Lower leg skin (tissue), 4 donors: ENCODE measurements around the gene FAM234A. TPM values are rescaled to one million over a fixed set of nuclear protein-coding genes. Genes with fewer than 3 reads are reported as not detected.

Experiments used
- DNase-seq, 2 donors: peaks; one replicate each; pipeline ENCODE4 v3.0.0-alpha.2; 2019; ENCODE audit warnings: low spot score in 2 of 2
- H3K4me3 ChIP-seq: fragments of 200-600 bp; sonication (generic); 2 replicates; pipeline ENCODE4 v1.5.1; 2017; ENCODE audit warnings: mild to moderate bottlenecking, low read depth; ENCODE audit not compliant: poor library complexity, severe bottlenecking
- CTCF ChIP-seq, 3 donors: fragments of 450-650 bp; IDR thresholded peaks; one replicate each; pipeline ENCODE4 v1.5.1; 2016; ENCODE audit warnings: antibody characterized with exemption in 3 of 3, mild to moderate bottlenecking in 3 of 3, moderate library complexity in 2 of 3
- POLR2A ChIP-seq, 2 donors: fragments of 450-650 bp; IDR thresholded peaks; one replicate each; pipeline ENCODE4 v1.6.1; 2016 to 2017; ENCODE audit warnings: antibody characterized with exemption in 2 of 2, mild to moderate bottlenecking in 1 of 2, moderate library complexity in 1 of 2
- WGBS, 2 donors: methylation state at CpG; one replicate each; pipeline ENCODE4 v1.1.5; 2018; 5-methylcytosine and 5-hydroxymethylcytosine counted together
- intact Hi-C: fragments of 100-400 bp; cut with DNase I; formaldehyde crosslinking; loops from one replicate; pipeline ENCODE4 v1.15.0; 2023; ENCODE audit warnings: low total_unique reads
- total RNA-seq, 4 donors: library from RNA; depleted of rRNA; stranded (reverse); fragments of >200 nt; gene quantifications; one replicate each; pipeline ENCODE4 v1.1.0, GENCODE V29; 2016

The FAM234A gene
- total RNA-seq, 4 donors from 2014 or later, result 61.4 to 123 (median 110) TPM

DNA sequence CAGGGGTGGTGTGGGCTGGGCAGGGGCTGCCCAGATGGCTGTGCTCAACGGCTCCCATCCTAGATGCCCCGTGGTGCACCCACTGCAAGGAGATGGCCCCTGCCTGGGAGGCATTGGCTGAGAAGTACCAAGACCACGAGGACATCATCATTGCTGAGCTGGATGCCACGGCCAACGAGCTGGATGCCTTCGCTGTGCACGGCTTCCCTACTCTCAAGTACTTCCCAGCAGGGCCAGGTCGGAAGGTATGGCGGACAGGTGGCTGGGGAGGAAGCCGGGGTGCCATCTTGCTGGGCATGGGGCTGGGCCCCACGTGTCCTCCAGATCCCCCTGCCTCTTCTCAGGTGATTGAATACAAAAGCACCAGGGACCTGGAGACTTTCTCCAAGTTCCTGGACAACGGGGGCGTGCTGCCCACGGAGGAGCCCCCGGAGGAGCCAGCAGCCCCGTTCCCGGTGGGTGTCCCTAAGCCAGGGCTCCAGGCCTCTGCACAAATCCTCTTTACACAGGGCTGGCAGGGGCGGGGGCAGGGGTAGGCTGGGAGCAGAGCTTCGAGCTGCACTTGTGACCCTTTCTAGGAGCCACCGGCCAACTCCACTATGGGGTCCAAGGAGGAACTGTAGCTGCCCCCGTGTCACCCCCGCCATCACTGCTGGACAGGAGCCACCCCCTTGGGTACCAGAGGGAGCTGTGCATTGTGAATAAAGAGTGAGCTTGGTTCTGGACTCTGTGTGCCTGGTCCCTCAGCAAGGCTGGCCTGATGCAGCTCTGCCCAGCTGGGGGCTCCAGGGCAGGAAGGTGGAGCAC lies 52.1 kb downstream of the FAM234A start:
- no peak for TF ChIP-seq POLR2A (IDR thresholded peaks at IDR 0.05)
- 90 to 95% methylated on average over 17 to 20 of the region's 22 CpGs for WGBS, 2 donors
- DNase-seq, result no peak
- no peak overlapping the region for H3K4me3 ChIP-seq
- intact Hi-C loops, result no loop called here

DNA sequence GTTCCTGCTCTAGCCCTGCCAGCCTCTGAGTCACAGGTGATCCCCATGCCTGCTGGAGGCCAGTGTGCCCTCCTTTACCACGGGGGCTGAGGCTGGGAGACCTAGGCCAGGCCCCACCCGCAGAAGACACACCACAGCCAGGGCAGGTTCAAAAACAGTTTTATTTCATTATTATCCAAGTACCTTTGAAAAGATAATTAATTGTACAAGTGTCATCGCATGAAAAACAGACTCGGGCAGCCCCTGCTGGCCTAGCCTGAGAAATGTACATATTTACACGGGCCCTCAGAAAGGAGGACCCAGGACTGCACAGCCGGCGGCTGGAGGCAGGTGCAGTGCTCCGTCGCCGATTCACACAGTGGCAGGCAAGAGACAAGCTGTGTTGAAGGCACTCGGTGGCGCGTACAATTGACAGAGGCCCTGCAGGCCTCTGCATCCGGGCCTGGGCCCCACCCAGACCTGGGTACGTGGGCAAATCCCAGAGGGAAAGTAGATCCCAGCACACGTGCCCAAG lies 52.7 kb downstream of the FAM234A start:
- no peak overlapping the region for H3K4me3 ChIP-seq
- DNase-seq, result no peak
- WGBS, 2 donors, result 77 to 78% methylated on average over 15 to 16 of the region's 16 CpGs
- TF ChIP-seq POLR2A (IDR thresholded peaks at IDR 0.05) (no peak), CTCF (IDR thresholded peaks at IDR 0.05) (no peak)
- intact Hi-C loops, result no loop called here

GRCh38 chr16:287981-288920 lies 53.6 kb downstream of the FAM234A start:
- no peak for DNase-seq
- 93 to 96% methylated on average over 29 to 30 of the region's 33 CpGs for WGBS, 2 donors
- no peak overlapping the region for H3K4me3 ChIP-seq
- no peak for TF ChIP-seq POLR2A (IDR thresholded peaks at IDR 0.05)
- no peak for TF ChIP-seq CTCF (IDR thresholded peaks at IDR 0.05)
- intact Hi-C loops, result no loop called here

DNA sequence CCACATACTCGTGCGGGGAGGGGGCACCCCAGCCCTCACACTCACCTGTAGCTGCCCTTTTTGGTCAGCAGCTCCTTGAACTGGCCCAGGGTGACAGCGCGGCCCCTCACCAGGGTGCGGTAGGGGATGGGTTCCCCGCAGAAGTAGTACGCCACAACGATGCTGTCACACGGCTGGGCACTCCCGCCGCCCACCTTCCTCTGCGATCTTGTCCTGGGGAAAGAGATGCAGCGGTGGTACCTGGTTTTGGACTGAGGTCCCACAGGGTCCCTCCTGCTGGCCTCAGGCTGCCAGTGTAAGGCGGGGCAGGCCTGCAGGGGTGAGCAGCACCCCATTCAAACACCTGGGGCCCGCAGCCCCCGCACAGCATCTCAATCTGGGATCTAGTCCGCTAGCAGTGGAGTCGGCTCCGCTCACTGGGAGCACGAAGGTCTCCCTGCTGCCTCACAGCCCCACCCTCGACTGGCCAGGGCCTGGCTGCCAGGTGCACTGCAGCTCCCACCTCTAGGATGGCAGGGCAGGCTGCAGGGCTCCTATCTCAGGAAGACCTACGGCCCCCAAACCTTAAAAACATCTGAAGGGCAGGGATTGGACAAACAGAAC lies 54.9 kb downstream of the FAM234A start:
- TF ChIP-seq CTCF (IDR thresholded peaks at IDR 0.05) (no peak), POLR2A (IDR thresholded peaks at IDR 0.05) (no peak)
- WGBS, 2 donors, result 93 to 95% methylated on average over 19 to 21 of the region's 22 CpGs
- no peak for DNase-seq
- intact Hi-C loops, result no loop called here
- no peak overlapping the region for H3K4me3 ChIP-seq

GRCh38 chr16:290015-290680 lies 55.5 kb downstream of the FAM234A start:
- 86 to 90% methylated on average over 20 to 25 of the region's 25 CpGs for WGBS, 2 donors
- intact Hi-C loops, result no loop called here
- DNase-seq, result no peak
- TF ChIP-seq POLR2A (IDR thresholded peaks at IDR 0.05) (no peak), CTCF (IDR thresholded peaks at IDR 0.05) (no peak)
- no peak overlapping the region for H3K4me3 ChIP-seq
